Osteocyte (in vitro differentiated cells): ENCODE measurements around the gene TCF3. TPM values are rescaled to one million over a fixed set of nuclear protein-coding genes. Genes with fewer than 3 reads are reported as not detected.

Experiments
- DNase-seq: peaks from one replicate; pipeline ENCODE4 v3.0.0; 2021; ENCODE audit warnings: mixed read lengths; ENCODE audit not compliant: unreplicated experiment; ENCODE audit errors: extremely low spot score
- H3K27ac Mint-ChIP-seq: one replicate; pipeline ENCODE4 v1.8.0; 2021; ENCODE audit warnings: mild to moderate bottlenecking, mixed read lengths; ENCODE audit not compliant: unreplicated experiment
- H3K27me3 Mint-ChIP-seq: one replicate; pipeline ENCODE4 v1.8.0; 2021; ENCODE audit warnings: mixed read lengths; ENCODE audit not compliant: unreplicated experiment
- H3K36me3 Mint-ChIP-seq: one replicate; pipeline ENCODE4 v1.8.0; 2021; ENCODE audit warnings: mixed read lengths; ENCODE audit not compliant: unreplicated experiment
- H3K4me1 Mint-ChIP-seq: one replicate; pipeline ENCODE4 v1.8.0; 2021; ENCODE audit warnings: mixed read lengths; ENCODE audit not compliant: unreplicated experiment
- H3K4me3 Mint-ChIP-seq: one replicate; pipeline ENCODE4 v1.8.0; 2021; ENCODE audit warnings: mild to moderate bottlenecking, moderate library complexity, mixed read lengths; ENCODE audit not compliant: unreplicated experiment
- H3K9me3 Mint-ChIP-seq: one replicate; pipeline ENCODE4 v1.8.0; 2021; ENCODE audit warnings: mixed read lengths; ENCODE audit not compliant: unreplicated experiment
- total RNA-seq: library from RNA; stranded (reverse); gene quantifications from 2 replicates; pipeline ENCODE4 v1.2.1, GENCODE V29; 2021
- TF ChIP-seq, protein P1 (sequence below): fragments of 200-600 bp; sonication (generic); IDR thresholded peaks from 2 replicates; pipeline ENCODE4 v1.5.0; 2021; ENCODE audit warnings: antibody characterized with exemption, mild to moderate bottlenecking, moderate library complexity

Gene TCF3
- total RNA-seq, 1 donor from 2014 or later, result 180 TPM

GRCh38 chr19:1613808-1614570 lies 38.4 kb downstream of the TCF3 start:
- Mint-ChIP-seq H3K9me3 (no peaks in the 10 kb centered on the region), H3K27ac (no peak overlapping the region), H3K4me1 (peaks cover 1% of the 10 kb centered on the region), H3K27me3 (no peaks in the 10 kb centered on the region), H3K36me3 (peaks cover 26% of the 10 kb centered on the region), H3K4me3 (no peak overlapping the region)
- TF ChIP-seq, protein P1, sequence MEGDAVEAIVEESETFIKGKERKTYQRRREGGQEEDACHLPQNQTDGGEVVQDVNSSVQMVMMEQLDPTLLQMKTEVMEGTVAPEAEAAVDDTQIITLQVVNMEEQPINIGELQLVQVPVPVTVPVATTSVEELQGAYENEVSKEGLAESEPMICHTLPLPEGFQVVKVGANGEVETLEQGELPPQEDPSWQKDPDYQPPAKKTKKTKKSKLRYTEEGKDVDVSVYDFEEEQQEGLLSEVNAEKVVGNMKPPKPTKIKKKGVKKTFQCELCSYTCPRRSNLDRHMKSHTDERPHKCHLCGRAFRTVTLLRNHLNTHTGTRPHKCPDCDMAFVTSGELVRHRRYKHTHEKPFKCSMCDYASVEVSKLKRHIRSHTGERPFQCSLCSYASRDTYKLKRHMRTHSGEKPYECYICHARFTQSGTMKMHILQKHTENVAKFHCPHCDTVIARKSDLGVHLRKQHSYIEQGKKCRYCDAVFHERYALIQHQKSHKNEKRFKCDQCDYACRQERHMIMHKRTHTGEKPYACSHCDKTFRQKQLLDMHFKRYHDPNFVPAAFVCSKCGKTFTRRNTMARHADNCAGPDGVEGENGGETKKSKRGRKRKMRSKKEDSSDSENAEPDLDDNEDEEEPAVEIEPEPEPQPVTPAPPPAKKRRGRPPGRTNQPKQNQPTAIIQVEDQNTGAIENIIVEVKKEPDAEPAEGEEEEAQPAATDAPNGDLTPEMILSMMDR, result no peak
- no peak for DNase-seq

GRCh38 chr19:1613146-1613545 lies 39.3 kb downstream of the TCF3 start:
- TF ChIP-seq, protein P1, result no peak
- Mint-ChIP-seq H3K27me3 (no peaks in the 10 kb centered on the region), H3K9me3 (no peaks in the 10 kb centered on the region), H3K4me1 (peaks cover 5% of the 10 kb centered on the region), H3K4me3 (no peak overlapping the region), H3K36me3 (peaks cover 25% of the 10 kb centered on the region), H3K27ac (no peak overlapping the region)
- DNase-seq, result no peak

DNA sequence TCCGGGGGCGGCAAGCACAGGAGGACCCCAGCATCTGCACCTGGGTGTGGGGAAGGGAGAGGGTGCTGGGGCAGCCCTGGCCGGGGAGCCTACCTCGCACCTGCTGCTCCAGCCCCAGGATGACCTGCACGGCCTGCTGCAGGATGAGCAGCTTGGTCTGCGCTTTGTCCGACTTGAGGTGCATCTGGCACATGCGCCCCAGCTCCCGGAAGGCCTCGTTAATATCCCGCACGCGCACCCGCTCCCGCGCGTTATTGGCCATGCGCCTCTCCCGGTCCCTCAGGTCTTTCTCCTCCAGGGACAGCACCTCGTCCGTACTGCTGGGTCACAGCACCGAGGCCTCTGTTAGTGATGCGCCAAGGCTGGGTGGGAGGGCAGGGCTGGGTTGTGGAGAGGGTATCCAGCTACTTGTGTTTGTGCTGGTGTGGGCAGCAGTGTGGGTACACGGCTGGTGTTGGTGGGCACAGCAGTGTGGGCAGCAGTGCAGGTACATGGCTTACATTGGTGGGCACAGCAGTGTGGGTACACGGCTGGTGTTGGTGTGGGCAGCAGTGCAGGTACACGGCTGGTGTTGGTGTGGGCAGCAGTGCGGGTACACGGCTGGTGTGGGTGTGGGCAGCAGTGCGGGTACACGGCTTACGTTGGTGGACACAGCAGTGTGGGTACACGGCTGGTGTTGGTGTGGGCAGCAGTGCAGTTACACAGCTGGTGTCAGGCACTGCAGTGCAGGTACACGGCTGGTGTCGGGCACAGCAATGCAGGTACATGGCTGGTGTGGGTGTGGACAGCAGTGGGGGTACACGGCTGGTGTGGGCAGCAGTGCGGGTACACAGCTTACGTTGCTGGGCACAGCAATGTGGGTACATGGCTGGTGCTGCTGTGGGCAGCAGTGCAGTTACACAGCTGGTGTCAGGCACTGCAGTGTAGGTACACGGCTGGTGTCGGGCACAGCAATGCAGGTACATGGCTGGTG lies 40.0 kb downstream of the TCF3 start:
- Mint-ChIP-seq H3K36me3 (peaks cover 23% of the 10 kb centered on the region), H3K27ac (no peak overlapping the region), H3K4me3 (no peak overlapping the region), H3K4me1 (peaks cover 5% of the 10 kb centered on the region), H3K27me3 (no peaks in the 10 kb centered on the region), H3K9me3 (no peaks in the 10 kb centered on the region)
- TF ChIP-seq, protein P1, result no peak
- no peak for DNase-seq

DNA sequence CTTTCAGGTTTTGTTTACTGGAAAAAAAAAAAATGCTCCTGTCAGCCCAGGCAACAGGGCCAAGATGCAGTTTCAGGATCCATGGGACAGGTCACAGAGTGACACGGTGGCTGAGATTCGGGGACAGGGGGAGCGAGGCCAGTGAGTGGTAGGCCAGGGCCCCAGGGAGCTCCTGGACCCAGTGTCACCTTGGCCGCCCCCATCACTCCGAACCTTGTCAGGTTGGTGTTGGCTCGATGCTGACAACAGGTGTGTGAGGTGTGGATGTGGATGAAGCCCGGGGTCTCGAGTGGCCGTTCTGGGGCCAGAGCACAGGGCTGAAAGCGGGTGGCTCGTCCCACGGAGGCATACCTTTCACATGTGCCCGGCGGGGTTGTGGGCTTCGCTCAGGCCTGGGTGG lies 41.1 kb downstream of the TCF3 start:
- TF ChIP-seq, protein P1, result no peak
- no peaks in the 10 kb centered on the region for H3K9me3 Mint-ChIP-seq
- DNase-seq, result no peak
- H3K27me3 Mint-ChIP-seq, result no peaks in the 10 kb centered on the region
- no peak overlapping the region for H3K27ac Mint-ChIP-seq
- peaks cover 9% of the 10 kb centered on the region for H3K4me1 Mint-ChIP-seq
- H3K4me3 Mint-ChIP-seq, result no peak overlapping the region
- H3K36me3 Mint-ChIP-seq, result peaks cover 18% of the 10 kb centered on the region

DNA sequence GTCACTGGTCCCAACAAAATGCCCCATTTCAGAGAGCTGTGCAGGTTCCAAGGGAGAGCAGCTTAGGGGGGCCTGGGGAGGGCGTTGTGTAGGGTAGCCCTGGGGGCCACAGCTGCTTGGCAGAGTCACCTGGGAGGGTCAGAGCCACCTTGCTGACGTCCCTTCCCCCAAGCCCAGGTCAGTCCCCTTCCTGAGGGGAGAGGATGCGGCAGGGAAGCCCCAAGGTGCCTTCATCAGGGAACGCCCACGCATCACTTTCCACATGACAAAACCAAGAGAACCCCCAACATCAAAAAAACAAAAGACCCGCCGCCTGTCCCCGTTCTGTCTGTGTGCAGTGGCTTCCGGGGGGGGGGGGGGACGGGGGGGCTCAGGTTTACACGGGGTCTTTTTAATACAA lies 41.8 kb downstream of the TCF3 start:
- TF ChIP-seq, protein P1, result no peak
- no peak for DNase-seq
- Mint-ChIP-seq H3K9me3 (no peaks in the 10 kb centered on the region), H3K4me1 (peaks cover 13% of the 10 kb centered on the region), H3K36me3 (peaks cover 14% of the 10 kb centered on the region), H3K27me3 (no peaks in the 10 kb centered on the region), H3K4me3 (no peak overlapping the region), H3K27ac (no peak overlapping the region)
